Activated effector memory CD4-positive, alpha-beta T cell treated with Interleukin-2 at 50 U/mL for 16 hours (primary cell): ENCODE data around the gene MAP2K3.

Source experiments
- DNase-seq: peaks from one replicate; pipeline ENCODE4 v3.0.0-alpha.2; 2020

Gene MAP2K3

GRCh38 chr17:21354796-21355385, 70.4 kb downstream of the MAP2K3 start:
- DNase-seq = no peak

GRCh38 chr17:21355586-21355985, 71.1 kb downstream of the MAP2K3 start:
- no peak for DNase-seq

GRCh38 chr17:21356537-21357127, 72.1 kb downstream of the MAP2K3 start:
- DNase-seq = no peak

GRCh38 chr17:21357281-21357680, 72.8 kb downstream of the MAP2K3 start:
- DNase-seq = no peak

- no peak for DNase-seq
These were observed 73.5 kb downstream of the MAP2K3 start for GRCh38 chr17:21357696-21358656.

- DNase-seq = no peak
These were observed 74.4 kb downstream of the MAP2K3 start for GRCh38 chr17:21358682-21359482.

- no peak for DNase-seq
These were observed 75.0 kb downstream of the MAP2K3 start for GRCh38 chr17:21359483-21359840.

- no peak for DNase-seq
These were observed 75.5 kb downstream of the MAP2K3 start for GRCh38 chr17:21360048-21360447.

- no peak for DNase-seq
These were observed 76.7 kb downstream of the MAP2K3 start for GRCh38 chr17:21361020-21361809.

- DNase-seq = no peak
These were observed 77.9 kb downstream of the MAP2K3 start for GRCh38 chr17:21362331-21362931.

- DNase-seq = no peak
These were observed 79.5 kb downstream of the MAP2K3 start for GRCh38 chr17:21363776-21364642.
